ENCODE measurements around the gene DIPK2A. TPM values are rescaled to one million over a fixed set of nuclear protein-coding genes. Genes with fewer than 3 reads are reported as not detected.

The DIPK2A gene
- total RNA-seq, 1 donor from 2014 or later = 49.0 TPM

- H2AFZ ChIP-seq (replicated peaks) = no peak overlapping the region
Observed at GRCh38 chr3:144003051-144003450, 31.4 kb downstream of the DIPK2A start.

GRCh38 chr3:144010371-144010770, 38.7 kb downstream of the DIPK2A start:
- Histone ChIP-seq H4K20me1 (ENCODE audit: low read depth) (no peaks in the 10 kb centered on the region), H2AFZ (replicated peaks) (no peak overlapping the region), H3F3A (ENCODE audit: low read depth) (no peaks in the 10 kb centered on the region), H3K9ac (no peak overlapping the region), H3K27ac (no peak overlapping the region), H3K4me2 (no peak overlapping the region), H3K4me1 (no peaks in the 10 kb centered on the region), H3K9me3 (ENCODE audit: low read depth) (no peaks in the 10 kb centered on the region), H3K79me2 (ENCODE audit: low read depth) (no peaks in the 10 kb centered on the region), H3K27me3 (no peaks in the 10 kb centered on the region), H3K36me3 (no peaks in the 10 kb centered on the region), H3K4me3 (no peak overlapping the region)
- Mint-ChIP-seq H3K27ac (no peak overlapping the region), H3K27me3 (ENCODE audit: insufficient read depth, low read depth) (peaks cover 2% of the 10 kb centered on the region), H3K4me3 (no peak overlapping the region), H3K4me1 (no peaks in the 10 kb centered on the region), H3K36me3 (no peaks in the 10 kb centered on the region), H3K9me3 (no peaks in the 10 kb centered on the region)
- DNase-seq (ENCODE audit: low spot score) = no peak
- TF ChIP-seq EZH2 (IDR thresholded peaks at IDR 0.05) (no peak), EZH2phosphoT487 (IDR thresholded peaks at IDR 0.05) (no peak), CTCF (IDR thresholded peaks at IDR 0.05) (no peak)

More at GRCh38 chr3:144003051-144003450, 31.4 kb downstream of the DIPK2A start:
- no peak overlapping the region for H3K4me3 Mint-ChIP-seq
- no peak overlapping the region for H3K9ac ChIP-seq
- no peaks in the 10 kb centered on the region for H3K79me2 ChIP-seq (ENCODE audit: low read depth)
- no peaks in the 10 kb centered on the region for H3K36me3 ChIP-seq
- H3K4me1 Mint-ChIP-seq = no peaks in the 10 kb centered on the region
- no peak overlapping the region for H3K4me3 ChIP-seq
- no peak for TF ChIP-seq EZH2phosphoT487 (IDR thresholded peaks at IDR 0.05)
- no peak for TF ChIP-seq EZH2 (IDR thresholded peaks at IDR 0.05)
- no peak for TF ChIP-seq CTCF (IDR thresholded peaks at IDR 0.05)
- H3K9me3 Mint-ChIP-seq = no peaks in the 10 kb centered on the region
- no peaks in the 10 kb centered on the region for H3F3A ChIP-seq (ENCODE audit: low read depth)
- no peaks in the 10 kb centered on the region for H4K20me1 ChIP-seq (ENCODE audit: low read depth)
- DNase-seq (ENCODE audit: low spot score) = no peak
- H3K4me1 ChIP-seq = no peaks in the 10 kb centered on the region
- no peak overlapping the region for H3K4me2 ChIP-seq
- H3K27ac Mint-ChIP-seq = no peak overlapping the region
- no peaks in the 10 kb centered on the region for H3K27me3 Mint-ChIP-seq (ENCODE audit: insufficient read depth, low read depth)
- H3K9me3 ChIP-seq (ENCODE audit: low read depth) = no peaks in the 10 kb centered on the region
- no peaks in the 10 kb centered on the region for H3K36me3 Mint-ChIP-seq
- H3K27ac ChIP-seq = no peak overlapping the region
- no peaks in the 10 kb centered on the region for H3K27me3 ChIP-seq

DNA sequence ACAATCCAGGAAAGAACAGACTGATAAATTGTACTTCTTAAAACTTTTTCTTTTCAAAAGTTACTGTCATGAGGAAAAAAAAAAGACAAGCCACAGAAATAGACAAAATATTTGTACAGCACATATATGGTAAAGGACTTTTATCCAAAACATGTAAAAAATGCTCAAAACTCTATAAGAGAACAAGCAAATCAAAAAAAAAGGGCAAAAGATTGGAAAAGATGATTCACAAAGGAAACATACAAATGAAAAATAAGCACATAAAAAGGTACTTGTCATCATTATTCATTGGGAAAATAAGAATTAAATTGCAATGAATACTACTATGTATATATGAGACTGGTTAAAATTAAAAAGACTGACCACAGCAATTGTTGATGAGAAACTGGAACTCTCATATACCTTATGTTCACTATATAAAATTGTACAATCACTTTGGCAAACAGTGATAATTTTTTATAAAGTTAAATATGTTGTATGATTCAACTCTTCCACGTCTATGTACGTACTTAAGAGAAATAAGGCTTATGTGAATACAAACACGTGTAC, 39.7 kb downstream of the DIPK2A start:
- Histone ChIP-seq H3K36me3 (no peaks in the 10 kb centered on the region), H3K27ac (no peak overlapping the region), H2AFZ (replicated peaks) (no peak overlapping the region), H3K27me3 (no peaks in the 10 kb centered on the region), H3K79me2 (ENCODE audit: low read depth) (no peaks in the 10 kb centered on the region), H3K9ac (no peak overlapping the region), H3K4me2 (no peak overlapping the region), H3K4me3 (no peak overlapping the region), H3F3A (ENCODE audit: low read depth) (no peaks in the 10 kb centered on the region), H3K9me3 (ENCODE audit: low read depth) (no peaks in the 10 kb centered on the region), H3K4me1 (no peaks in the 10 kb centered on the region), H4K20me1 (ENCODE audit: low read depth) (no peaks in the 10 kb centered on the region)
- Mint-ChIP-seq H3K9me3 (no peaks in the 10 kb centered on the region), H3K4me3 (no peak overlapping the region), H3K36me3 (no peaks in the 10 kb centered on the region), H3K27ac (no peak overlapping the region), H3K4me1 (no peaks in the 10 kb centered on the region), H3K27me3 (ENCODE audit: insufficient read depth, low read depth) (peaks cover 2% of the 10 kb centered on the region)
- no peak for DNase-seq (ENCODE audit: low spot score)
- TF ChIP-seq EZH2 (IDR thresholded peaks at IDR 0.05) = no peak
- TF ChIP-seq CTCF (IDR thresholded peaks at IDR 0.05) = no peak
- TF ChIP-seq EZH2phosphoT487 (IDR thresholded peaks at IDR 0.05) = no peak
